Epithelial cell of prostate (primary cell): ENCODE results near the gene GPATCH3.
"Not testable (repeated sequence)": the region's sequence is repeated elsewhere in the genome, so short reads cannot be mapped to it uniquely, and the experiment has no call there.

ENCODE experiments used
- DNase-seq: peaks from one replicate; pipeline ENCODE4 v3.0.0-alpha.2; 2011; ENCODE audit warnings: low read depth, low spot score
- H3K27ac ChIP-seq: fragments of 450-650 bp; 2 replicates; pipeline ENCODE4 v1.5.1; 2017; ENCODE audit warnings: mild to moderate bottlenecking

The GPATCH3 gene

GRCh38 chr1:26900001-26900814 is at the start of gene GPATCH3:
Gene GPATCH3, minus strand, starts transcription at chr1:26900467. Its CDS starts 25 bp downstream, at chr1:26900442.
- peak; percentile 78 for DNase-seq
- H3K27ac ChIP-seq, result peak within 1 kb of the TSS; percentile 85

GRCh38 chr1:26949926-26950319 is 49.7 kb upstream of the GPATCH3 start:
- H3K27ac ChIP-seq, result no peak overlapping the region
- DNase-seq, result no peak

DNA sequence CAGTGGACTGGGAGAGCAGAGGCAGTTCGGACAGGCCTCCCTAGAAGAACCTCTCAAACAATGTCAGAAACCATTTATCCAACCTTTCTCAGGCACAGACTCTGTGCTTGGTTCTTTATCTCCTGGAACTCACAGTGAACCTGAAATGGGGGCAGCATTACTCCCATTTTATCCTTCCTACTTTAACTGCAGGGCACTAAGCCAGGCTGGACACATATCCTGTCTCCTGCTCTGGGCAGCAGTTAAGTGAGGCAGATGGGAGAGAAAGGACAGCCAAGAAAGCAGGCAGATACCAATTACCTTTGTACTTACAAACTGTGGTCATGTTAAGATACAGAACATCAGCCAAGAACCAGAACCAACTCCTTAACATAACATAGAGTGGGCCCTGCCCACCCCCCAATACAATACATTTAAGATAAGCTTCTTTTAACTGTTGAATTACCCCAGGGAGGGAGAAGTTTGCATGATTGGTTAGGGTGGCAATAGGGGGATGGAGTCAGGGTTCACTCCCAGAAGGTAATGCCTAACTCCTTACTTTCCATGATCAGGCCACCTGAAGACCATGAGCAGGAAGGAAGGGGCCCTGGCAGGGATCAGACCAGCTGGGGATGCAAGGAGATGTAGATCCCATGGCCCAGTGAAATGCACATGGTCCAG is 49.1 kb upstream of the GPATCH3 start:
- no peak overlapping the region for H3K27ac ChIP-seq
- DNase-seq, result no peak

GRCh38 chr1:26948725-26949057 is 48.4 kb upstream of the GPATCH3 start:
- not testable (repeated sequence) for H3K27ac ChIP-seq, DNase-seq

GRCh38 chr1:26946270-26946669 is 46.0 kb upstream of the GPATCH3 start:
- no peak overlapping the region for H3K27ac ChIP-seq

GRCh38 chr1:26945728-26946127 is 45.5 kb upstream of the GPATCH3 start:
- no peak overlapping the region for H3K27ac ChIP-seq
- DNase-seq, result no peak

More at GRCh38 chr1:26946270-26946669, 46.0 kb upstream of the GPATCH3 start:
- no peak for DNase-seq

DNA sequence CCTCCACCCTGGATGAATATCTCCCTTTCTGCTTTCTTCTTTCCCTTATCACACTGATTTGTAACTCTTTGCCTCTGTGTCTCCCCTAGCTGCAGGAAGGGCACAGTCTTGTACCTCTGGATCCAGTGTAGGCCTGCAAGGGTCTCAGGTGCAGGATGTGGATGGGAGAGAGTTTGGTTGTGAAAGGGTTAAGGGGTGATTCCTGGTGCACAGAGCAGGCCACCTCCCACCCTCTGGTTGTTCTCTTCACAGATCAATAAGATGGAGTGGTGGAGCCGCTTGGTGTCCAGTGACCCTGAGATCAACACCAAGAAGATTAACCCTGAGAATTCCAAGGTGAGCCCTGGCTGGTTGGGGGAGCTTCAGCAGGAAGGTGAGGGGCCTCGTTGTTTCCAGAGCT is 44.9 kb upstream of the GPATCH3 start:
- DNase-seq, result no peak
- no peak overlapping the region for H3K27ac ChIP-seq

DNA sequence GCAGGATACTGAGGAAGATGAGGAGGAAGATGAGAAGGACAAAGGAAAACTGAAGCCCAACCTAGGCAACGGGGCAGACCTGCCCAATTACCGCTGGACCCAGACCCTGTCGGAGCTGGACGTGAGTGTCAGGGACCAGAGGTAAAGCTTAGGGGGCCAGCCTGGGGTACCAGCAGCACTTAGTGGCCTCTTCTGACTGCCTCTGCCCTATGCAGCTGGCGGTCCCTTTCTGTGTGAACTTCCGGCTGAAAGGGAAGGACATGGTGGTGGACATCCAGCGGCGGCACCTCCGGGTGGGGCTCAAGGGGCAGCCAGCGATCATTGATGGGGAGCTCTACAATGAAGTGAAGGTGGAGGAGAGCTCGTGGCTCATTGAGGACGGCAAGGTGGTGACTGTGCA is 42.4 kb upstream of the GPATCH3 start:
- DNase-seq, result no peak
- H3K27ac ChIP-seq, result no peak overlapping the region

GRCh38 chr1:26941311-26941710 is 41.0 kb upstream of the GPATCH3 start:
- no peak overlapping the region for H3K27ac ChIP-seq
- no peak for DNase-seq

DNA sequence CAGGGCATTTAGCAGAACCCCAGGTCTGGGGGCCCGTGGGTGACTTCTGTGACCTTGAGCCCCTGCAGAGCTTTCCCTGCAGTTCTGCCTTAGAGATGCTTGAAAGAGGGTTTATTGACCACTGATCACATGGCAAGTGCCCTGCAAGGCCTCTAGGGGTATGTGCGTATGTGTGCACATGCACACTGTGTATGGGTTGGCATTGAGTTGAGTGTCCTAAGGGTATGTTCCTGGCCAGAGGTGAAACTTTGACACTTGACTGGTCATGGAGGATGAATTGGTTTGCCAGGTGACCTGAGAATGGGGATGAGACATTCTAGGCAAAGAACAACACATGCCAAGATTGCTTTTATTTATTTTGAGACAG is 38.4 kb upstream of the GPATCH3 start:
- no peak overlapping the region for H3K27ac ChIP-seq
- no peak for DNase-seq

DNA sequence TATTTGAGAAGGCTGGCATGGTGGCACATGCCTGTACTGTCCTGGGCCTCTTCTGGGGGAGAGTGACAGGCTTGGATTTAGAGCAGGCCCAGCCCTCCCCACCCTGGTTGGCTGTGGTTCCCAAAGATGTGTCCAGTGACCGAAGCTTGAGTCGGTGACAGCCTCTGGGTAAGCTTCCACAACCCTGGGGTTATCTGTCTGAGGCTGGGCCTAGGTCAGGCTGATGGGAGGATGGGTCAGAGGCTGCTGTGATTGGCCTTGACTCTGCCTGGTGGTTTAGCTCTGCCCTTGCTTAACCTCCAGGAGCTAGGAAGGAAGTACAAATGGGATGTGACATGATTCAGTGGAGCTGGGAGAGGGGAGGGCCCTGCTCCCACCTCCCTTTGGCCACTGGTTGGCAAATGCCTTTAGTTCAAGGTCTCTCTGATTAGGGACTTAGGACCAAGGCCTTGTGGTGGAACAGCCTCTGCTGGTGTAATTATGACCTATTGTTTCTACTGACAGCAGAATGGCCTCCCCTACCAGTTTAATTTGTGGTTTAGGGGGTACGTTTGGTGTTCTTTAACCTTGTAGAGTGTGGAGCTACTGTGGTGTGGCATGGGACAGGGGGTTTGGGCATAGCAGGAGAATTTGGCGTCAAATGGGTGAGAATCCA is 37.9 kb upstream of the GPATCH3 start:
- DNase-seq, result no peak
- H3K27ac ChIP-seq, result no peak overlapping the region

GRCh38 chr1:26936823-26937222 is 36.6 kb upstream of the GPATCH3 start:
- H3K27ac ChIP-seq, result no peak overlapping the region
- DNase-seq, result no peak

DNA sequence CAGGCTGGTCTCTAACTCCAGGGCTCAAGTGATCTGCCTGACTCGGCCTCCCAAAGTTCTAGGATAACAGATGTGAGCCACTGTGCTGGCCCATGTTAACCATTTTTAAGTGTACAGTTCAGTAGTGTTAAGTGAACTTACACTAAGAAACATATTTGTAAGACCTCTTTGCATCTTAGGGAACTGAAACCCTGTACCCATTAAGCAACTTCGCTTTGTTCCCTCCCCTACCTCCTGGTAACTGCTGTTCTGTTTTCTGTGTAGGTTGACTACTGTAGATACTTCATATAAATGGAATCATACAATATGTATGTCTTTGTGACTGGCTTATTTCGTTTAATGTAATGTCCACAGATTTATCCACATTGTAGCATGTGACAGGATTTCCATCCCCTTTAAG is 32.3 kb upstream of the GPATCH3 start:
- no peak for DNase-seq
- no peak overlapping the region for H3K27ac ChIP-seq

DNA sequence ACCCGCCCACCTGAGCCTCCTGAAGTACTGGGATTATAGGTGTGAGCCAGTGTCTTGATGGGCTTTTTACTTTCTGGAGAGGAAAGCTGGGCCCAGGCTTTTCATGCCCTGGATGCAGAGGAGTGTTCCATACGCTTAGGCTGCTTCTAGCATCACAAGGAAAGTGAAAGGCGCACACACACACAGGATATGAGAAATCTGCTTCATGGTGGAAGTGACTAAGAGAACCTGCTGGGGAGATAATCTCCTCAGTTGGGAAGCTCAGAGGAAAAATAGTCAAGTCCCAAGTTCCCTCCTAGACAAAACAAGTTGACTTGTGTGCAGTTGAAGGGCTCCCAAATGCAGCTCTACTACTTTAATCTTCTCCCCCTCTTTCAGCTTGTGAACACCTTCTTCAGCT is 23.4 kb upstream of the GPATCH3 start:
- no peak for DNase-seq
- H3K27ac ChIP-seq, result peak overlapping the region; percentile 65

DNA sequence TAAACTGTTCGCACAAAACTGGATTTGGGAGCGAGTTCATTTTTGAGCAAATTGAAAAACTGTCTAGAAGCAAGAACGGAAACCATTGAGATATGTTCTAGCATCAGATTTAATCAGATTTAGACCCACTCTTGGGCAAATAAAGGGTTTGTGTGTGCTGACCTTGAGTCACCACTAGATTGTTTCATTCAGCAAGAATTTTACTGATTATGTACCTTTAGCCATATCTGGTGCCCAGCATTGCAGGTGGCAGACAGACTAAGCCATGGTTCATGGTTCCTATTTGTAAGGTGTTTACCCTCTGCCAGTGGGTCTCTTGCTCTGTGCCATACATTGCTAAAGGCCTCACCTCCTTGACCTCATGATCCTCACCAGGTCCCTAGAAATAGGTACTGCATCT is 22.6 kb upstream of the GPATCH3 start:
- DNase-seq, result no peak
- H3K27ac ChIP-seq, result peak overlapping the region; percentile 65

DNA sequence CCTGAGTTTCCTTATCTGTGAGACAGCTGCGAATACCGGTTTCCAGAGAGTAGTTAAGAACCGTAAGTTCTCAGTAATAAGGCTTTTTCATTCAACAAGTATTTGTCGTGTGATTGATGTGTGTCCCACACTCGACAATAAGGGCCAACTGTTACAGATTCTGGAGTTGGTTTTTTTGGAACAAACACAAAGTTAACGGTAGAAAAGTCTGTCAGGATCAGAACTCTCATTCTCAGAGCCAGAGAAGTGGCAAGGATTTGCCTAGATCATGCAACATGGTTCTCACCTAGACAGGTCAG is 22.1 kb upstream of the GPATCH3 start:
- H3K27ac ChIP-seq, result peak overlapping the region; percentile 65
- no peak for DNase-seq

- peak; percentile 82 for DNase-seq
- peak within 1 kb of the TSS; percentile 65 for H3K27ac ChIP-seq
These were observed 21.5 kb upstream of the GPATCH3 start, which contains the start of gene NUDC for GRCh38 chr1:26921540-26922430. Gene NUDC, plus strand, starts transcription at chr1:26921743. Its CDS starts 106 bp downstream, at chr1:26921849.

GRCh38 chr1:26921126-26921539 is 20.9 kb upstream of the GPATCH3 start:
- H3K27ac ChIP-seq, result no peak overlapping the region
- no peak for DNase-seq

DNA sequence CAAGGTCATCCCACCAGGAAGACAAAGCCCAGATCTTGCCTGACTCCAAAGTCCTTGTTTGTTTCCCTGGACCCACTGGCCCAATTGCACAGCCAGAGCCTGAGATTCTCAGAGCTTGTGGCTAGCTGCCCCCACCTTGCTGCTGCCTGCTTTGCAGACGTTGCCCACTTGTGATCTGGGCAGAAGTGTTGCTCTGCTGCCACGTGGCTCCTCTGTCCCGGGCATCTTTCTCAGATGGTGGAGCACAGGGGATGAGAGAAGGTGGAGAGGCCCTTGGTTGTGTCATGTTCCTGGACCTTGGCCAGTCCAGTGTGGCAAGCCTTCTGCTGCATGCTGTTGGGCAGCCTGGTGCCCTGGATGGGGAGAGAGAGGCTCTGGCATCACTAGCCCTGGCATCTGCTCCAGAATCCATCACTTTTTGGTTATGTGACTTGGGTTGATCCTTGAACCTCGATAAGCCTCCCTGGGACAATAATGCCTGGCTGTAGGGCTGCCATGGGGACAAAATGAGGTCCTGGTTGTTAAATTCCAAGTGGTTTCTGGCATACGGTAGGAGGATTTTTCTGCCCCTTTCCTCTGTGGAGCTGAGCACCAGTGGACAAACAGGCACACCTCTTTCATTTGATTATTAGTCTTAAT is 15.1 kb upstream of the GPATCH3 start:
- DNase-seq, result no peak
- H3K27ac ChIP-seq, result no peak overlapping the region
